ENCODE data around the gene TDRD12. TPM values are rescaled to one million over a fixed set of nuclear protein-coding genes. Genes with fewer than 3 reads are reported as not detected.

The TDRD12 gene
- total RNA-seq, 1 experiment from 2014 or later = 0.33 TPM

- ChIA-PET CTCF (no interaction called here), POLR2A (no interaction called here)
- no peak for ATAC-seq
- H3K4me3 ChIP-seq (ENCODE audit: low read depth in 2 of 2, low read length in 2 of 2) = no peak overlapping the region
- no peak for DNase-seq (ENCODE audit: low read depth, low spot score)
- in situ Hi-C loops (cut with HindIII; ENCODE audit: low pct_unique_long_range_greater_than_20kb, low sequenced_read_pairs) = no loop called here
- intact Hi-C loops (cut with micrococcal nuclease; ENCODE audit: unreplicated experiment) = no loop called here
- H3K36me3 ChIP-seq (ENCODE audit: control insufficient read depth, insufficient read depth, low read length) = no peaks in the 10 kb centered on the region
- H3K27ac ChIP-seq (ENCODE audit: low read length) = no peak overlapping the region
- no TSS peak for BruUV-seq (replicated peaks)
- H3K27me3 ChIP-seq (ENCODE audit: control insufficient read depth, insufficient read depth, low read length) = no peaks in the 10 kb centered on the region
- no peaks in the 10 kb centered on the region for H3K9me3 ChIP-seq (ENCODE audit: control insufficient read depth, insufficient read depth, low read depth, low read length)
- TF ChIP-seq TCF7L2 (IDR thresholded peaks at IDR 0.05; ENCODE audit: low read depth, low read length) (no peak), REST (IDR thresholded peaks at IDR 0.05; ENCODE audit: insufficient read depth in 1 of 2, low read depth in 2 of 2, low read length in 1 of 2) (no peak), POLR2AphosphoS5 (IDR thresholded peaks at IDR 0.05; ENCODE audit: low read depth, low read length) (no peak), SIN3A (IDR thresholded peaks at IDR 0.05; ENCODE audit: borderline replicate concordance, insufficient read depth, low read depth, low read length) (no peak), CTCF (IDR thresholded peaks at IDR 0.05) (no peak)
- H3K4me1 ChIP-seq (ENCODE audit: control insufficient read depth, insufficient read depth, low read length) = no peaks in the 10 kb centered on the region
These were observed 109.2 kb downstream of the TDRD12 start for GRCh38 chr19:32828643-32829344.

GRCh38 chr19:32829345-32829896, 109.9 kb downstream of the TDRD12 start:
- DNase-seq (ENCODE audit: low read depth, low spot score) = no peak
- CTCF ChIA-PET = no interaction called here

More at GRCh38 chr19:32829345-32829896, 109.9 kb downstream of the TDRD12 start:
- no peak overlapping the region for H3K4me3 ChIP-seq (ENCODE audit: low read depth in 2 of 2, low read length in 2 of 2)
- in situ Hi-C loops (cut with HindIII; ENCODE audit: low pct_unique_long_range_greater_than_20kb, low sequenced_read_pairs) = no loop called here
- H3K36me3 ChIP-seq (ENCODE audit: control insufficient read depth, insufficient read depth, low read length) = no peaks in the 10 kb centered on the region
- no TSS peak for BruUV-seq (replicated peaks)
- ATAC-seq = no peak
- no peak for TF ChIP-seq POLR2AphosphoS5 (IDR thresholded peaks at IDR 0.05; ENCODE audit: low read depth, low read length)
- TF ChIP-seq TCF7L2 (IDR thresholded peaks at IDR 0.05; ENCODE audit: low read depth, low read length) = no peak
- no peak overlapping the region for H3K27ac ChIP-seq (ENCODE audit: low read length)
- no peaks in the 10 kb centered on the region for H3K27me3 ChIP-seq (ENCODE audit: control insufficient read depth, insufficient read depth, low read length)
- H3K4me1 ChIP-seq (ENCODE audit: control insufficient read depth, insufficient read depth, low read length) = no peaks in the 10 kb centered on the region
- POLR2A ChIA-PET = no interaction called here
- intact Hi-C loops (cut with micrococcal nuclease; ENCODE audit: unreplicated experiment) = no loop called here
- H3K9me3 ChIP-seq (ENCODE audit: control insufficient read depth, insufficient read depth, low read depth, low read length) = no peaks in the 10 kb centered on the region

All from Panc1 (cell line).